Measurements from ENCODE around the gene CNNM4. TPM values are rescaled to one million over a fixed set of nuclear protein-coding genes. Genes with fewer than 3 reads are reported as not detected.

CNNM4 gene
- polyA plus RNA-seq, 2 of the 4 experiments (the other 2 are of a cell fraction), result 8.8 to 11.2 TPM

GRCh38 chr2:96739076-96739632, 21.5 kb upstream of the CNNM4 start:
- DNase-seq (ENCODE audit: low read depth in 1 of 2, low spot score in 1 of 2) (no peak), FAIRE-seq (no peak), ATAC-seq (no peak)
- Histone ChIP-seq H3K9me3 (no peaks in the 10 kb centered on the region), H3K27ac (peak overlapping the region; percentile 80 to 94), H3K4me3 (peak overlapping the region; percentile 78), H3K4me2 (peak overlapping the region; percentile 92), H3K4me1 (peaks cover 13% of the 10 kb centered on the region; the same call in 2 of the 3 replicates)
- CTCF ChIA-PET, result interaction anchor here (1.4 to 2.7 kb wide), 2 partner anchors 22 to 189 kb away, joined by 7 to 10 read pairs; partner anchors contain the start of gene CNNM4
- TF ChIP-seq RCOR1 (IDR thresholded peaks at IDR 0.05; ENCODE audit: low read depth, low read length), result no peak
- no peak for TF ChIP-seq CHD2 (IDR thresholded peaks at IDR 0.05; ENCODE audit: low read length, partially characterized antibody)
- TF ChIP-seq HES2 (IDR thresholded peaks at IDR 0.05), result no peak
- no peak for TF ChIP-seq NFE2L2 (conservative IDR thresholded peaks at IDR 0.05; ENCODE audit: low read length)
- TF ChIP-seq MAZ (IDR thresholded peaks at IDR 0.05; ENCODE audit: borderline replicate concordance, low read depth, low read length), result no peak
- TF ChIP-seq FOSB (CRISPR knock-in tag; IDR thresholded peaks at IDR 0.05), result no peak
- TF ChIP-seq HDAC2 (IDR thresholded peaks at IDR 0.05), result no peak
- TF ChIP-seq MAFK (IDR thresholded peaks at IDR 0.05; ENCODE audit: partially characterized antibody), result no peak
- TF ChIP-seq BHLHE40 (IDR thresholded peaks at IDR 0.05; ENCODE audit: low read depth, low read length), result no peak
- no peak for TF ChIP-seq ATOH8 (CRISPR knock-in tag; IDR thresholded peaks at IDR 0.05; ENCODE audit: low read depth)
- TF ChIP-seq CBX8 (IDR thresholded peaks at IDR 0.05), result no peak
- no peak for TF ChIP-seq TP53 (CRISPR knock-in tag; IDR thresholded peaks at IDR 0.05)
- 11% methylated on average over 4 of the region's 4 CpGs for WGBS (ENCODE audit: missing lambda C conversion rate)
- POLR2A ChIA-PET, result no interaction called here

- ChIA-PET POLR2A (no interaction called here), CTCF (no interaction called here)
- WGBS (ENCODE audit: missing lambda C conversion rate), result 2% methylated on average over 30 of the region's 43 CpGs
- no peaks in the 10 kb centered on the region for H3K9me3 ChIP-seq
- peak within 1 kb of the TSS; percentile 92 for H3K4me2 ChIP-seq
- DNase-seq (ENCODE audit: low read depth in 1 of 2, low spot score in 1 of 2) (peak; percentile 87 to 96), FAIRE-seq (no peak), ATAC-seq (peak; percentile 100)
- peak within 1 kb of the TSS; percentile 80 to 94 for H3K27ac ChIP-seq
- H3K4me3 ChIP-seq, result peak within 1 kb of the TSS; percentile 78
- TF ChIP-seq FOXS1 (CRISPR knock-in tag; IDR thresholded peaks at IDR 0.05) (no peak), TP53 (CRISPR knock-in tag; IDR thresholded peaks at IDR 0.05) (no peak), E2F6 (IDR thresholded peaks at IDR 0.05; ENCODE audit: borderline replicate concordance, low read depth) (0 out of 2 replicates have a peak, but pooled peaks have one; percentile 36), HES2 (IDR thresholded peaks at IDR 0.05) (no peak), POLR2A (IDR thresholded peaks at IDR 0.05; ENCODE audit: low read length) (peak; percentile 80), HOXB5 (CRISPR knock-in tag; IDR thresholded peaks at IDR 0.05) (no peak), FOSB (CRISPR knock-in tag; IDR thresholded peaks at IDR 0.05) (no peak), RCOR1 (IDR thresholded peaks at IDR 0.05; ENCODE audit: low read depth, low read length) (no peak), EHMT2 (IDR thresholded peaks at IDR 0.05; ENCODE audit: low read depth) (no peak), JUN (IDR thresholded peaks at IDR 0.05) (peak in 1 of 2 experiments; percentile 46; a peak in 2 of 5 replicates), PHF8 (IDR thresholded peaks at IDR 0.05; ENCODE audit: borderline replicate concordance, low read depth) (peak; percentile 63; the same call in 1 of the 2 replicates), NPAS2 (CRISPR knock-in tag; IDR thresholded peaks at IDR 0.05; ENCODE audit: borderline replicate concordance) (no peak), USF2 (IDR thresholded peaks at IDR 0.05) (peak; percentile 71), RAD21 (conservative IDR thresholded peaks at IDR 0.05 in 1 of 2, IDR thresholded peaks at IDR 0.05 in 1 of 2) (0 out of 5 replicates have a peak, but pooled peaks of 1 of the 2 experiments have one; percentile 14), FOSL2 (IDR thresholded peaks at IDR 0.05) (no peak), FOSL2 (CRISPR knock-in tag; IDR thresholded peaks at IDR 0.05) (no peak), SREBF2 (IDR thresholded peaks at IDR 0.05) (no peak), KDM5A (IDR thresholded peaks at IDR 0.05) (peak; percentile 77), SMC3 (IDR thresholded peaks at IDR 0.05) (peak; percentile 10; the same call in 2 of the 3 replicates), NR3C1 (IDR thresholded peaks at IDR 0.05) (no peak)
- peaks cover 13% of the 10 kb centered on the region; the same call in 2 of the 3 replicates for H3K4me1 ChIP-seq
Observed at GRCh38 chr2:96739633-96740428, 20.9 kb upstream of the CNNM4 start, which contains the start of gene LMAN2L. Gene LMAN2L, minus strand, starts transcription at chr2:96740064. Its CDS starts 24 bp downstream, at chr2:96740040.

Data from A549 (cell line).